ENCODE measurements around the gene IRF4.

DNA sequence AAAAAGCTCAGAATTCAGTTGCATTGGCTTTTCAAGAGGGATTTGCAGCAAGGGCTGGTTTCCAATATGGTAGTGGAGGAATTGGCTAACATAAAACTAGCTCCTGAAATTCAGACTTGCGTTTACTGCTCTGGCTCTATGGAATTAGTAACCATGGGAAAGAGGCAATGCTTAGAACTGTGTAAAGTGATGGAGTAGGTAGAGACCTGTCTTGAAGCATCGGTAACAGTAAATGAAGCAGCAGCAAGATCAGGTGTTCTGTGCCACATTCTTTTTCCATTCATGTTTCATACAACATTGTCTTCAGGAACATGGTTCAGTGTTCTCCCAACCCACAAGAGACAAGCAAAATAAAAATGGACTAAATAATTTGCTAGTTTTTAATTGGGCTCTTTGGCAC is 6.5 kb downstream of the IRF4 start:
- TF ChIP-seq, protein P1, sequence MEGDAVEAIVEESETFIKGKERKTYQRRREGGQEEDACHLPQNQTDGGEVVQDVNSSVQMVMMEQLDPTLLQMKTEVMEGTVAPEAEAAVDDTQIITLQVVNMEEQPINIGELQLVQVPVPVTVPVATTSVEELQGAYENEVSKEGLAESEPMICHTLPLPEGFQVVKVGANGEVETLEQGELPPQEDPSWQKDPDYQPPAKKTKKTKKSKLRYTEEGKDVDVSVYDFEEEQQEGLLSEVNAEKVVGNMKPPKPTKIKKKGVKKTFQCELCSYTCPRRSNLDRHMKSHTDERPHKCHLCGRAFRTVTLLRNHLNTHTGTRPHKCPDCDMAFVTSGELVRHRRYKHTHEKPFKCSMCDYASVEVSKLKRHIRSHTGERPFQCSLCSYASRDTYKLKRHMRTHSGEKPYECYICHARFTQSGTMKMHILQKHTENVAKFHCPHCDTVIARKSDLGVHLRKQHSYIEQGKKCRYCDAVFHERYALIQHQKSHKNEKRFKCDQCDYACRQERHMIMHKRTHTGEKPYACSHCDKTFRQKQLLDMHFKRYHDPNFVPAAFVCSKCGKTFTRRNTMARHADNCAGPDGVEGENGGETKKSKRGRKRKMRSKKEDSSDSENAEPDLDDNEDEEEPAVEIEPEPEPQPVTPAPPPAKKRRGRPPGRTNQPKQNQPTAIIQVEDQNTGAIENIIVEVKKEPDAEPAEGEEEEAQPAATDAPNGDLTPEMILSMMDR (IDR thresholded peaks at IDR 0.05), result no peak
- TF ChIP-seq EZH2 (IDR thresholded peaks at IDR 0.05; ENCODE audit: borderline replicate concordance, insufficient read depth, low read depth, low read length, poor library complexity, severe bottlenecking), result no peak

Measured in B cell (primary cell).